Vagina (tissue), 2 donors: ENCODE measurements around the gene SRSF12. TPM values are rescaled to one million over a fixed set of nuclear protein-coding genes. Genes with fewer than 3 reads are reported as not detected.

ENCODE experiments used
- DNase-seq, 2 donors: peaks; one replicate each; pipeline ENCODE4 v3.0.0-alpha.2; 2017; ENCODE audit errors: extremely low spot score in 2 of 2
- H3K27ac ChIP-seq: fragments of 200-600 bp; sonication (generic); one replicate; pipeline ENCODE4 v1.5.1; 2019
- H3K27me3 ChIP-seq: fragments of 200-600 bp; sonication (generic); one replicate; pipeline ENCODE4 v1.5.1; 2019
- H3K36me3 ChIP-seq, 2 donors: fragments of 200-600 bp; sonication (generic); one replicate each; pipeline ENCODE4 v1.5.1; 2017 to 2019
- H3K4me1 ChIP-seq: fragments of 200-600 bp; sonication (generic); one replicate; pipeline ENCODE4 v1.5.1; 2019
- H3K4me3 ChIP-seq, 2 donors: fragments of 200-600 bp; sonication (generic); 1 replicate in 1 of 2; 2 replicates in 1 of 2; pipeline ENCODE4 v1.5.1; 2016 to 2019
- H3K9me3 ChIP-seq: fragments of 200-600 bp; sonication (generic); one replicate; pipeline ENCODE4 v1.5.1; 2019
- CTCF ChIP-seq, 3 experiments: fragments of 450-650 bp in 2 of 3; fragments of 200-600 bp in 1 of 3; sonication (generic) in 1 of 3; IDR thresholded peaks; one replicate each; pipeline ENCODE4 v1.5.1; 2017 to 2019; ENCODE audit warnings: antibody characterized with exemption in 3 of 3, mild to moderate bottlenecking in 2 of 3, moderate library complexity in 2 of 3
- POLR2A ChIP-seq, 2 donors: fragments of 450-650 bp; IDR thresholded peaks; one replicate each; pipeline ENCODE4 v1.6.1; 2017; ENCODE audit warnings: antibody characterized with exemption in 2 of 2, mild to moderate bottlenecking in 2 of 2, moderate library complexity in 2 of 2
- POLR2AphosphoS5 ChIP-seq, 2 donors: sonication (generic); formaldehyde crosslinking; IDR thresholded peaks; one replicate each; pipeline ENCODE4 v1.9.0; 2017; ENCODE audit warnings: antibody characterized with exemption in 2 of 2, mild to moderate bottlenecking in 2 of 2, low read depth in 1 of 2; ENCODE audit not compliant: insufficient read depth in 1 of 2
- intact Hi-C: fragments of 100-400 bp; cut with DNase I; formaldehyde crosslinking; loops from one replicate; pipeline ENCODE4 v1.15.1; 2023
- total RNA-seq: library from RNA; depleted of rRNA; stranded (reverse); fragments of >200 nt; gene quantifications from one replicate; pipeline ENCODE4 v1.2.3, GENCODE V29; 2016

SRSF12 gene
- total RNA-seq, 1 donor from 2014 or later, result 0.25 TPM

- H3K9me3 ChIP-seq, result no peaks in the 10 kb centered on the region
Observed at GRCh38 chr6:89058627-89059026, 59.2 kb downstream of the SRSF12 start.

DNA sequence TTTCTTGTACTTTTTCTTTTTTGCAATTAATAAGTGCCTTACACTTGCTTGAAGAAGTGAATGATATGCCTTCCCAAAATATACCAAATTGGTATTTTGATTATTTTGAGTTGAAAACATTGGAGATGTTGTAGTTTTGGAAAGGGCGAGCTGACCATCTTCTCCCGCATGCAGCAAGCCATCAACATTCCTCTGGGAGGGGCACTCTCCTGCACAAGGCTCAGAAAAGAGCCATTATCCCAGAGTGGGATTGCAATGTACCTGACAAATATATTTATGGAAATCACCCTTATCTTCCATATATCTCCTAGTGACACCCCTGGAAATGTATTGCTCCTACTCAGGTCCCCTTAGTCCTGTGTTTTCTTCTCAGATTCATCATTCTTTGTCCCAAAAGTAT is 60.1 kb downstream of the SRSF12 start:
- intact Hi-C loops, result no loop called here
- no peaks in the 10 kb centered on the region for H3K27me3 ChIP-seq
- TF ChIP-seq POLR2AphosphoS5 (IDR thresholded peaks at IDR 0.05; ENCODE audit: insufficient read depth in 1 of 2, low read depth in 1 of 2), result no peak
- TF ChIP-seq CTCF (IDR thresholded peaks at IDR 0.05), result no peak
- TF ChIP-seq POLR2A (IDR thresholded peaks at IDR 0.05), result no peak
- H3K9me3 ChIP-seq, result no peaks in the 10 kb centered on the region
- H3K4me1 ChIP-seq, result no peaks in the 10 kb centered on the region
- no peaks in the 10 kb centered on the region for H3K36me3 ChIP-seq
- DNase-seq, result no peak
- H3K4me3 ChIP-seq, result no peak overlapping the region
- H3K27ac ChIP-seq, result no peak overlapping the region

More at GRCh38 chr6:89058627-89059026, 59.2 kb downstream of the SRSF12 start:
- Histone ChIP-seq H3K4me3 (no peak overlapping the region), H3K36me3 (no peaks in the 10 kb centered on the region), H3K27me3 (no peaks in the 10 kb centered on the region), H3K4me1 (no peaks in the 10 kb centered on the region), H3K27ac (no peak overlapping the region)
- no peak for DNase-seq
- no peak for TF ChIP-seq POLR2AphosphoS5 (IDR thresholded peaks at IDR 0.05; ENCODE audit: insufficient read depth in 1 of 2, low read depth in 1 of 2)
- no peak for TF ChIP-seq CTCF (IDR thresholded peaks at IDR 0.05)
- TF ChIP-seq POLR2A (IDR thresholded peaks at IDR 0.05), result no peak
- intact Hi-C loops, result no loop called here

GRCh38 chr6:89054208-89054607 is 63.7 kb downstream of the SRSF12 start:
- intact Hi-C loops, result no loop called here
- no peak for TF ChIP-seq POLR2AphosphoS5 (IDR thresholded peaks at IDR 0.05; ENCODE audit: insufficient read depth in 1 of 2, low read depth in 1 of 2)
- TF ChIP-seq CTCF (IDR thresholded peaks at IDR 0.05), result no peak
- no peak for TF ChIP-seq POLR2A (IDR thresholded peaks at IDR 0.05)
- Histone ChIP-seq H3K36me3 (no peaks in the 10 kb centered on the region), H3K27me3 (no peaks in the 10 kb centered on the region), H3K4me1 (peaks cover 12% of the 10 kb centered on the region), H3K4me3 (no peak overlapping the region), H3K27ac (no peak overlapping the region), H3K9me3 (no peaks in the 10 kb centered on the region)
- no peak for DNase-seq

- Histone ChIP-seq H3K9me3 (no peaks in the 10 kb centered on the region), H3K27ac (no peak overlapping the region), H3K36me3 (no peaks in the 10 kb centered on the region), H3K27me3 (no peaks in the 10 kb centered on the region), H3K4me1 (peaks cover 25% of the 10 kb centered on the region), H3K4me3 (no peak overlapping the region)
- intact Hi-C loops, result no loop called here
- DNase-seq, result no peak
- TF ChIP-seq CTCF (IDR thresholded peaks at IDR 0.05) (no peak), POLR2A (IDR thresholded peaks at IDR 0.05) (no peak), POLR2AphosphoS5 (IDR thresholded peaks at IDR 0.05; ENCODE audit: insufficient read depth in 1 of 2, low read depth in 1 of 2) (no peak)
Observed at GRCh38 chr6:89051676-89052075, 66.2 kb downstream of the SRSF12 start.

DNA sequence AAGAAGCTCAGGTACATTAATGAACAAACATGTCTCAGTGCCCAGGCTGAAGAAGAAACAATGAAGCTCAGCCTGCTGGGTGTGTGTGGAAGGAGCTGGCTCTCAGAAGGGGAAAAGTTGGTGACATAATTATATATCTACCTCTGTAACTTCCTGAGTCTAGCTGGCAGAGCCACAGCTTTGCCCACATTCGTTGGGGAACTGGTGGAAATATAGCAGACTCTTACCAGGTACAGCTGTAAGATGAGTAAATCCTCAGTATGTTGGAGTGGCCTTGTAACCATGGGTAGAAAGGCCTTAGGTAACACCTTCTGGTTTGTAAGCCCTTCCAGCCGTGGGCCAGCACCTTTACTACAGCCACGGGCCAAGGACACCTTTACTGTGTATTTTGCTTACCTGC is 67.2 kb downstream of the SRSF12 start:
- intact Hi-C loops, result no loop called here
- Histone ChIP-seq H3K27me3 (no peaks in the 10 kb centered on the region), H3K4me1 (peaks cover 25% of the 10 kb centered on the region), H3K36me3 (no peaks in the 10 kb centered on the region), H3K9me3 (no peaks in the 10 kb centered on the region), H3K27ac (no peak overlapping the region), H3K4me3 (no peak overlapping the region)
- no peak for TF ChIP-seq CTCF (IDR thresholded peaks at IDR 0.05)
- TF ChIP-seq POLR2A (IDR thresholded peaks at IDR 0.05), result no peak
- TF ChIP-seq POLR2AphosphoS5 (IDR thresholded peaks at IDR 0.05; ENCODE audit: insufficient read depth in 1 of 2, low read depth in 1 of 2), result no peak
- DNase-seq, result no peak
